Measurements from ENCODE around the gene IQSEC1. TPM values are rescaled to one million over a fixed set of nuclear protein-coding genes. Genes with fewer than 3 reads are reported as not detected.

The IQSEC1 gene
- total RNA-seq, 2 donors from 2014 or later, result 22.7 to 24.5 TPM

DNA sequence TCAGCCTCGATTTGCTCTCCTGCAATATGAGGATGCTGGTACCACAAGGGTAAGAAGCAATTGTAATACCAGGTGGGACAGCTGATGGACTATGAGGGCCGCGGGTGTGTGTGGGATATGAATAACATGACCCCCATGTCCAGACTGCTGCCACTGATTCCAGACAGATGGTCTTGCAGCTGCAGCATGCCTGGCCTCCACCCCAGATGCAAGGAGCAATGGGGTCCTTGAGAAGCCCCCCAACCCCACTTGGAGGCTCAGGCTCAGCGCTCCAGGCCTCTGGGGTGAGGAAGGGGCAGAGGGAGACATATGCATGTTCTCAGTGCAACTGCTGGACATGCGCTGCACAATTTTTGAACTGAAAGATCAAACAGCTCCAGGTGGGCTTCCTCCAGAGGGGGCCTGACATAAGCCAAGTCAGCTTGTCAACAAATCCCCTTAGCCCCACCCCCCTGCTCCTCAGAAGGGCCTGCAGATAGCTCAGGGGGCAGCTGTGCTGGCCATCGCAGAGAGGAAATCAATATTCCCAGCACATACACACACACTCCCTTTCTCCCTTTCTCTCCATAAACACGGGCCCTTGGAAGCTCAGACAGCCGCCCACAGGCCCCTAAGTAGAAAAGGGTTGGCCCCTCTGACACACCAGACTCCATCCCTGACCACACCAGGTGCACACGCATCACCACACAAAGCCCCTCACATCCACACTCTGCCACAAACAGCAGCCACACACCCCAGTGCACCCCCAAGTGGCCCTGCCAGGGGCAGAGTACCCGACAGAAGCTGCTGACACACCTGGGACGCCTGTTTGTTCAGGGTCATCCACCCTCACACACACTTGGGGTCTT is 107.0 kb downstream of the IQSEC1 start:
- TF ChIP-seq, protein P1, sequence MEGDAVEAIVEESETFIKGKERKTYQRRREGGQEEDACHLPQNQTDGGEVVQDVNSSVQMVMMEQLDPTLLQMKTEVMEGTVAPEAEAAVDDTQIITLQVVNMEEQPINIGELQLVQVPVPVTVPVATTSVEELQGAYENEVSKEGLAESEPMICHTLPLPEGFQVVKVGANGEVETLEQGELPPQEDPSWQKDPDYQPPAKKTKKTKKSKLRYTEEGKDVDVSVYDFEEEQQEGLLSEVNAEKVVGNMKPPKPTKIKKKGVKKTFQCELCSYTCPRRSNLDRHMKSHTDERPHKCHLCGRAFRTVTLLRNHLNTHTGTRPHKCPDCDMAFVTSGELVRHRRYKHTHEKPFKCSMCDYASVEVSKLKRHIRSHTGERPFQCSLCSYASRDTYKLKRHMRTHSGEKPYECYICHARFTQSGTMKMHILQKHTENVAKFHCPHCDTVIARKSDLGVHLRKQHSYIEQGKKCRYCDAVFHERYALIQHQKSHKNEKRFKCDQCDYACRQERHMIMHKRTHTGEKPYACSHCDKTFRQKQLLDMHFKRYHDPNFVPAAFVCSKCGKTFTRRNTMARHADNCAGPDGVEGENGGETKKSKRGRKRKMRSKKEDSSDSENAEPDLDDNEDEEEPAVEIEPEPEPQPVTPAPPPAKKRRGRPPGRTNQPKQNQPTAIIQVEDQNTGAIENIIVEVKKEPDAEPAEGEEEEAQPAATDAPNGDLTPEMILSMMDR (conservative IDR thresholded peaks at IDR 0.05), result no peak
- H3K27me3 ChIP-seq (ENCODE audit: control insufficient read depth, insufficient read depth, low read length, poor library complexity, severe bottlenecking), result peaks cover 10% of the 10 kb centered on the region
- peak overlapping the region; percentile 83 for H3K4me3 Mint-ChIP-seq

DNA sequence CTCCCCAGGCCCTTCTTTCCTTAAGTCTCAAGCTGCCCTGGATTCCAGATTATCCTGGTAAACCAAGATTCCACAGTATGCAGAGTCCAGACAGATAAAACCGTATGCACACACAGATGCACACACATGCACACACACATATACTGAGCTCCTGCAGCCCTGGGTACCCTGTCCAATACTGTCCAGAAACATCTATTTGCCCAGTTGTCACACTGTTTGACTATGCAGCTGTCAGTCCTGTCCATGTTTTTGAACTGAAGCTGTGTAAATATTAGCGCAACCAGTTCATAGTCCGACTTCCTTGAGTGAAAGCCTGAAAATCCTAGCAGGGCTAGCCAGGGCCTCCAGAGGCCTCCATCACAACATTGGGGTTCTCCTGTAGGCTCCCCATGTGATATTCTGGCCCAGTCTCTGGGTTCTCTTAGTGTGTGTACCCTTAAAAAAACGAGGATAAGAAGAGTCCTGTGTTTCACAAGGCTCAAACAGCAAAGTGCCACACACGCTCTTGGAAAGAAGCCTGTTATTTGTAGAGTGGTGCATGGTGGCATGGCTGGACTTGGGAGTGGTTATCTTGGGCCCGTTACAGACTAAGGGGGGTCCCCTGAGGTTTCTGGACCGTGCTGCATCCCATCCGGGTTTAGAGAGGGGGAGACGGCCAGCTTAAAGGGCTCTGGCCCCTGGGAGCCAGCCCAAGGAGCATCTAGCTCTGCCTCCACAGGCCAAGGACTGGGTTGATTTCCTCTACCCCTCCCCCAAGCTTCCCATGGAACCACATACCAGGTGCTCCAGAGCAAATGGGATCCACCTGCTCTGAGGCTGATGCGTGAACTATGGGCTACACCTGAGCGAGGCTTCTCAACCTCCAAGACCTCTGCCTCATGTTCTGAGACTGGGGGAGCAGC is 108.3 kb downstream of the IQSEC1 start:
- Histone ChIP-seq H3K36me3 (ENCODE audit: control insufficient read depth, insufficient read depth, low read length) (no peaks in the 10 kb centered on the region), H3K27ac (ENCODE audit: low read depth, low read length) (no peak overlapping the region), H3K9ac (ENCODE audit: extremely low read depth, low read length, poor library complexity, severe bottlenecking) (no peak overlapping the region), H3K9me3 (ENCODE audit: control insufficient read depth, low read length) (no peaks in the 10 kb centered on the region), H3K27me3 (ENCODE audit: control insufficient read depth, insufficient read depth, low read length, poor library complexity, severe bottlenecking) (peaks cover 10% of the 10 kb centered on the region), H3K4me3 (ENCODE audit: low read length) (no peak overlapping the region), H3K4me1 (ENCODE audit: control insufficient read depth, insufficient read depth, low read length) (peaks cover 12% of the 10 kb centered on the region)
- peaks cover 15% of the 10 kb centered on the region for H3K27me3 Mint-ChIP-seq (ENCODE audit: insufficient read depth)
- peaks cover 38% of the 10 kb centered on the region for H3K4me1 Mint-ChIP-seq
- no peak for DNase-seq
- no peaks in the 10 kb centered on the region for H3K9me3 Mint-ChIP-seq
- TF ChIP-seq, protein P1 (conservative IDR thresholded peaks at IDR 0.05), result no peak
- no peak overlapping the region for H3K4me3 Mint-ChIP-seq
- WGBS, 2 experiments (ENCODE audit: insufficient coverage in 1 of 2, insufficient read length in 1 of 2), result 93 to 98% methylated on average over 10 to 11 of the region's 11 CpGs
- H3K27ac Mint-ChIP-seq, result no peak overlapping the region
- H3K36me3 Mint-ChIP-seq (ENCODE audit: low read depth), result no peaks in the 10 kb centered on the region

More for the DNA sequence above, 107.0 kb downstream of the IQSEC1 start:
- peak overlapping the region; percentile 93 for H3K4me3 ChIP-seq (ENCODE audit: low read length)
- no peaks in the 10 kb centered on the region for H3K36me3 ChIP-seq (ENCODE audit: control insufficient read depth, insufficient read depth, low read length)
- H3K27me3 Mint-ChIP-seq (ENCODE audit: insufficient read depth), result peaks cover 24% of the 10 kb centered on the region
- no peak overlapping the region for H3K27ac Mint-ChIP-seq
- peaks cover 27% of the 10 kb centered on the region for H3K4me1 Mint-ChIP-seq
- H3K9me3 ChIP-seq (ENCODE audit: control insufficient read depth, low read length), result no peaks in the 10 kb centered on the region
- peak overlapping the region; percentile 75 for H3K9ac ChIP-seq (ENCODE audit: extremely low read depth, low read length, poor library complexity, severe bottlenecking)
- 83 to 86% methylated on average over 8 to 11 of the region's 11 CpGs for WGBS, 2 experiments (ENCODE audit: insufficient coverage in 1 of 2, insufficient read length in 1 of 2)
- peaks cover 12% of the 10 kb centered on the region for H3K4me1 ChIP-seq (ENCODE audit: control insufficient read depth, insufficient read depth, low read length)
- no peaks in the 10 kb centered on the region for H3K36me3 Mint-ChIP-seq (ENCODE audit: low read depth)
- peak overlapping the region; percentile 57 for H3K27ac ChIP-seq (ENCODE audit: low read depth, low read length)
- H3K9me3 Mint-ChIP-seq, result no peaks in the 10 kb centered on the region
- DNase-seq, result no peak

DNA sequence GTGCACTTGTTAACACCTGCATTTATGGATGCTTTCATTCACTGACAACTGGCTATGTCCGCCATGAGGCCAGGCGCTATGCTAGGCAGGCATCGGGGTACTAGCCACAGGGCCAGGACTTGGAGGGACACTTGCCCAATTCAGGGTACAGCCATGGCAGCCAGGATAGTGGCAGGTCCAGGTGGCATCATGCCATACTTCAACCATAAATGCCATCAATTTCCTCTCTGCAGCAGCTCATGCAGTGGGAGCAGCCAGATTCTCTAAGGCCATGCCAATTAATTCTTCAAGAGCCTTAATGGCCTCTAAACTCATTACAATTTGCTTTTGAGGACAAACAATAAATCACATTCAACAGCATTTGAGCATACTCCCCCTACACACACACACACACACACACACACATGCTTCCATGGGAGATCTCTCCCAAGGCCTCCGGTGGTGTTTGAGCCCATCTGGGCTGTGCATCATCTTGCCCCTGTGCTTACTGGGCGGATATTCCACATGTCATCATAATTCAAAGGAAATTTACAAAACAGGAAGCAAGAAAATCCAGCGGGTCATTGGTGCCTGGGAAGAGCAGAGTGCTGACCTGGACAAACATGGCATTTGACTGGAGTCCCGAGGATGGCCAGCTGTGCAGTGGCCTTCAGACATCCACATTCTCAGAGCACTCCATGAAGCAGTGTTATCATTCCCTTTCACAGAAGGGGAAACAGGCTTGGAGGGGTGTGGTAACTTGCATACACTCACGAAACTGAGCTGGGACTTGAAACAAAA is 109.1 kb downstream of the IQSEC1 start:
- Mint-ChIP-seq H3K27ac (no peak overlapping the region), H3K27me3 (ENCODE audit: insufficient read depth) (peaks cover 9% of the 10 kb centered on the region), H3K4me1 (peaks cover 44% of the 10 kb centered on the region), H3K4me3 (no peak overlapping the region), H3K9me3 (no peaks in the 10 kb centered on the region), H3K36me3 (ENCODE audit: low read depth) (no peaks in the 10 kb centered on the region)
- Histone ChIP-seq H3K27ac (ENCODE audit: low read depth, low read length) (no peak overlapping the region), H3K4me3 (ENCODE audit: low read length) (no peak overlapping the region), H3K36me3 (ENCODE audit: control insufficient read depth, insufficient read depth, low read length) (no peaks in the 10 kb centered on the region), H3K4me1 (ENCODE audit: control insufficient read depth, insufficient read depth, low read length) (peaks cover 12% of the 10 kb centered on the region), H3K9me3 (ENCODE audit: control insufficient read depth, low read length) (no peaks in the 10 kb centered on the region), H3K9ac (ENCODE audit: extremely low read depth, low read length, poor library complexity, severe bottlenecking) (no peak overlapping the region), H3K27me3 (ENCODE audit: control insufficient read depth, insufficient read depth, low read length, poor library complexity, severe bottlenecking) (peaks cover 10% of the 10 kb centered on the region)
- TF ChIP-seq, protein P1 (conservative IDR thresholded peaks at IDR 0.05), result no peak
- no peak for DNase-seq
- 94 to 95% methylated on average over 5 to 8 of the region's 8 CpGs for WGBS, 2 experiments (ENCODE audit: insufficient coverage in 1 of 2, insufficient read length in 1 of 2)
